ENCODE data around the gene TOLLIP.
"Not testable (repeated sequence)": the region's sequence is repeated elsewhere in the genome, so short reads cannot be mapped to it uniquely, and the experiment has no call there.

TOLLIP gene

GRCh38 chr11:1253103-1253485 lies 56.3 kb downstream of the TOLLIP start:
- TF ChIP-seq, protein P1, sequence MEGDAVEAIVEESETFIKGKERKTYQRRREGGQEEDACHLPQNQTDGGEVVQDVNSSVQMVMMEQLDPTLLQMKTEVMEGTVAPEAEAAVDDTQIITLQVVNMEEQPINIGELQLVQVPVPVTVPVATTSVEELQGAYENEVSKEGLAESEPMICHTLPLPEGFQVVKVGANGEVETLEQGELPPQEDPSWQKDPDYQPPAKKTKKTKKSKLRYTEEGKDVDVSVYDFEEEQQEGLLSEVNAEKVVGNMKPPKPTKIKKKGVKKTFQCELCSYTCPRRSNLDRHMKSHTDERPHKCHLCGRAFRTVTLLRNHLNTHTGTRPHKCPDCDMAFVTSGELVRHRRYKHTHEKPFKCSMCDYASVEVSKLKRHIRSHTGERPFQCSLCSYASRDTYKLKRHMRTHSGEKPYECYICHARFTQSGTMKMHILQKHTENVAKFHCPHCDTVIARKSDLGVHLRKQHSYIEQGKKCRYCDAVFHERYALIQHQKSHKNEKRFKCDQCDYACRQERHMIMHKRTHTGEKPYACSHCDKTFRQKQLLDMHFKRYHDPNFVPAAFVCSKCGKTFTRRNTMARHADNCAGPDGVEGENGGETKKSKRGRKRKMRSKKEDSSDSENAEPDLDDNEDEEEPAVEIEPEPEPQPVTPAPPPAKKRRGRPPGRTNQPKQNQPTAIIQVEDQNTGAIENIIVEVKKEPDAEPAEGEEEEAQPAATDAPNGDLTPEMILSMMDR (IDR thresholded peaks at IDR 0.05; ENCODE audit: low read depth, low read length): no peak
- no peak overlapping the region for H3K4me3 ChIP-seq (ENCODE audit: low read depth, low read length)

- H3K4me3 ChIP-seq (ENCODE audit: low read depth, low read length): no peak overlapping the region
- TF ChIP-seq, protein P1 (IDR thresholded peaks at IDR 0.05; ENCODE audit: low read depth, low read length): no peak
Observed at GRCh38 chr11:1252371-1253102, 56.9 kb downstream of the TOLLIP start.

GRCh38 chr11:1251236-1251770 lies 58.1 kb downstream of the TOLLIP start:
- no peak overlapping the region for H3K4me3 ChIP-seq (ENCODE audit: low read depth, low read length)
- TF ChIP-seq, protein P1 (IDR thresholded peaks at IDR 0.05; ENCODE audit: low read depth, low read length): no peak

DNA sequence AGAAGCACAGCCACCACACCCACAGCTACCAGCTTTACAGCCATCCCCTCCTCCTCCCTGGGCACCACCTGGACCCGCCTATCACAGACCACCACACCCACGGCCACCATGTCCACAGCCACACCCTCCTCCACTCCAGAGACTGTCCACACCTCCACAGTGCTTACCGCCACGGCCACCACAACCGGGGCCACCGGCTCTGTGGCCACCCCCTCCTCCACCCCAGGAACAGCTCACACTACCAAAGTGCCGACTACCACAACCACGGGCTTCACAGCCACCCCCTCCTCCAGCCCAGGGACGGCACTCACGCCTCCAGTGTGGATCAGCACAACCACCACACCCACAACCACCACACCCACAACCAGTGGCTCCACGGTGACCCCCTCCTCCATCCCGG lies 59.0 kb downstream of the TOLLIP start:
- H3K4me3 ChIP-seq (ENCODE audit: low read depth, low read length): not testable (repeated sequence)

DNA sequence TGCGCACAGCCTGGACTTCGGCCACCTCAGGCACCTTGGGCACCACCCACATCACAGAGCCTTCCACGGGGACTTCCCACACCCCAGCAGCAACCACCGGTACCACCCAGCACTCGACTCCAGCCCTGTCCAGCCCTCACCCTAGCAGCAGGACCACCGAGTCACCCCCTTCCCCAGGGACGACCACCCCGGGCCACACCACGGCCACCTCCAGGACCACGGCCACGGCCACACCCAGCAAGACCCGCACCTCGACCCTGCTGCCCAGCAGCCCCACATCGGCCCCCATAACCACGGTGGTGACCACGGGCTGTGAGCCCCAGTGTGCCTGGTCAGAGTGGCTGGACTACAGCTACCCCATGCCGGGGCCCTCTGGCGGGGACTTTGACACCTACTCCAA lies 60.5 kb downstream of the TOLLIP start:
- H3K4me3 ChIP-seq (ENCODE audit: low read depth, low read length): not testable (repeated sequence)

GRCh38 chr11:1247026-1247425 lies 62.4 kb downstream of the TOLLIP start:
- not testable (repeated sequence) for H3K4me3 ChIP-seq (ENCODE audit: low read depth, low read length)

- not testable (repeated sequence) for H3K4me3 ChIP-seq (ENCODE audit: low read depth, low read length)
Observed at GRCh38 chr11:1246301-1246700, 63.1 kb downstream of the TOLLIP start.

- not testable (repeated sequence) for H3K4me3 ChIP-seq (ENCODE audit: low read depth, low read length)
Observed at GRCh38 chr11:1245717-1246116, 63.7 kb downstream of the TOLLIP start.

- not testable (repeated sequence) for H3K4me3 ChIP-seq (ENCODE audit: low read depth, low read length)
Observed at GRCh38 chr11:1244557-1244956, 64.9 kb downstream of the TOLLIP start.

DNA sequence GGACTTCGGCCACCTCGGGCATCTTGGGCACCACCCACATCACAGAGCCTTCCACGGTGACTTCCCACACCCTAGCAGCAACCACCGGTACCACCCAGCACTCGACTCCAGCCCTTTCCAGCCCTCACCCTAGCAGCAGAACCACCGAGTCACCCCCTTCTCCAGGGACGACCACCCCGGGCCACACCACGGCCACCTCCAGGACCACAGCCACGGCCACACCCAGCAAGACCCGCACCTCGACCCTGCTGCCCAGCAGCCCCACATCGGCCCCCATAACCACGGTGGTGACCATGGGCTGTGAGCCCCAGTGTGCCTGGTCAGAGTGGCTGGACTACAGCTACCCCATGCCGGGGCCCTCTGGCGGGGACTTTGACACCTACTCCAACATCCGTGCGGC lies 65.9 kb downstream of the TOLLIP start:
- H3K4me3 ChIP-seq (ENCODE audit: low read depth, low read length): not testable (repeated sequence)

DNA sequence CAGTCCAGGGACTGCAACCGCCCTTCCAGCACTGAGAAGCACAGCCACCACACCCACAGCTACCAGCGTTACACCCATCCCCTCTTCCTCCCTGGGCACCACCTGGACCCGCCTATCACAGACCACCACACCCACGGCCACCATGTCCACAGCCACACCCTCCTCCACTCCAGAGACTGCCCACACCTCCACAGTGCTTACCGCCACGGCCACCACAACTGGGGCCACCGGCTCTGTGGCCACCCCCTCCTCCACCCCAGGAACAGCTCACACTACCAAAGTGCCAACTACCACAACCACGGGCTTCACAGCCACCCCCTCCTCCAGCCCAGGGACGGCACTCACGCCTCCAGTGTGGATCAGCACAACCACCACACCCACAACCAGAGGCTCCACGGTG lies 66.7 kb downstream of the TOLLIP start:
- H3K4me3 ChIP-seq (ENCODE audit: low read depth, low read length): not testable (repeated sequence)

GRCh38 chr11:1242289-1242688 lies 67.1 kb downstream of the TOLLIP start:
- no peak overlapping the region for H3K4me3 ChIP-seq (ENCODE audit: low read depth, low read length)
- TF ChIP-seq, protein P1 (IDR thresholded peaks at IDR 0.05; ENCODE audit: low read depth, low read length): no peak

Measured in WI38 (cell line).